GM12873 (cell line): ENCODE measurements around the gene BCCIP.

Source experiments
- CTCF ChIP-seq: IDR thresholded peaks from 2 replicates; pipeline ENCODE4 v1.5.1; 2012; ENCODE audit warnings: low read depth, mild to moderate bottlenecking, moderate library complexity, low read length, control low read depth; ENCODE audit not compliant: insufficient read depth; ENCODE audit errors: missing control alignments

Gene BCCIP

GRCh38 chr10:125822878-125823662, at the start of gene BCCIP, which contains the start of gene UROS:
TSS of gene BCCIP (plus strand) at chr10:125823546. CDS start at chr10:125823558, 12 bp downstream.
TSS of gene UROS (minus strand) at chr10:125823258. CDS start at chr10:125816499, 6,759 bp downstream.
- TF ChIP-seq CTCF = no peak

GRCh38 chr10:125773687-125774543, 49.4 kb upstream of the BCCIP start:
- no peak for TF ChIP-seq CTCF

GRCh38 chr10:125774581-125775191, 48.7 kb upstream of the BCCIP start:
- no peak for TF ChIP-seq CTCF

- no peak for TF ChIP-seq CTCF
Measured at GRCh38 chr10:125775491-125776106, 47.7 kb upstream of the BCCIP start, which contains the start of gene MMP21. TSS of gene MMP21 (minus strand) at chr10:125775821. CDS start at chr10:125775821, 0 bp downstream.

GRCh38 chr10:125777806-125778205, 45.5 kb upstream of the BCCIP start:
- no peak for TF ChIP-seq CTCF

- TF ChIP-seq CTCF = no peak
Measured at GRCh38 chr10:125778556-125778955, 44.8 kb upstream of the BCCIP start.
